ENCODE measurements around the gene FNDC8. TPM values are rescaled to one million over a fixed set of nuclear protein-coding genes. Genes with fewer than 3 reads are reported as not detected.

FNDC8 gene
- total and polyA plus RNA-seq, 2 of the 8 experiments (the other 6 are each of a cell fraction or from before 2014, with no cell fraction given): not detected

DNA sequence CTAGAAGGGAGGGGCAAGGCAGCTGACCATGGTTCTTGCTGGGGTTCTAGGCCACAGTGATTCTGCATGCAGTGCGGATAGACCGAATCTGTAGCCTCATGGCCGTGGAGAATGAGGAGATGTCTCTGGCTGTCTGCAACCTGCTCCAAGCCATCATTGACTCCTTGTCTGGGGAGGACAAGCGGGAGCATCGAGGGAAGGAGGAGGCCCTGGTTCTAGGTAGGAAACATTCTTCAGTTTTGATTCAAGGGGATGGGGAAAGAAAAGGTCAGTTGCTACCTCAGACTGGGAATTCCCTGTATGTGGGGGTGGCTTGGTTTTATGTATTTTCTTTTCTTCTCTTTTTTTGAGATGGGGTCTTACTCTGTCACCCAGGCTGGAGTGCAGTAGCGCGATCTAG lies 33.8 kb downstream of the FNDC8 start:
- H3K79me2 ChIP-seq (ENCODE audit: control insufficient read depth in 1 of 2, insufficient read depth in 2 of 2, low read length in 2 of 2): no peaks in the 10 kb centered on the region
- no peaks in the 10 kb centered on the region for H3K4me1 ChIP-seq (replicated peaks in 1 of 4; ENCODE audit: control insufficient read depth in 3 of 4, insufficient read depth in 4 of 4, low read length in 3 of 4)
- no peak overlapping the region for H2BK15ac ChIP-seq (ENCODE audit: low read length)
- no peak overlapping the region for H2AK5ac ChIP-seq (ENCODE audit: low read depth, low read length)
- no peaks in the 10 kb centered on the region for H3K27me3 ChIP-seq (replicated peaks in 1 of 4; ENCODE audit: control insufficient read depth in 3 of 4, extremely low read depth in 1 of 4, insufficient read depth in 3 of 4, low read length in 3 of 4)
- no peak overlapping the region for H2BK12ac ChIP-seq (ENCODE audit: low read depth, low read length)
- no peak overlapping the region for H2BK120ac ChIP-seq (replicated peaks; ENCODE audit: low read depth, low read length)
- TF ChIP-seq RAD21 (IDR thresholded peaks at IDR 0.05 in 1 of 2, conservative IDR thresholded peaks at IDR 0.05 in 1 of 2; ENCODE audit: low read depth in 2 of 2, low read length in 2 of 2) (no peak), SRF (IDR thresholded peaks at IDR 0.05; ENCODE audit: low read depth, low read length) (no peak)
- no peak overlapping the region for H3K4ac ChIP-seq (replicated peaks; ENCODE audit: insufficient read length, low read depth, low read length)
- ChIA-PET POLR2A (ENCODE audit: partially characterized antibody) (no interaction called here), CTCF (ENCODE audit: partially characterized antibody) (interaction anchor here (1.0 kb wide), 1 partner anchor 17 kb away, joined by 3 read pairs; no protein-coding TSS in a partner anchor)
- H3K27ac ChIP-seq (ENCODE audit: low read depth, low read length): no peak overlapping the region
- H3K23ac ChIP-seq (ENCODE audit: insufficient read length): no peak overlapping the region
- no peak overlapping the region for H2AFZ ChIP-seq (ENCODE audit: low read length)
- H3K4me2 ChIP-seq (ENCODE audit: insufficient read depth in 1 of 2, low read depth in 2 of 2, low read length in 2 of 2): no peak overlapping the region
- H3K79me1 ChIP-seq (ENCODE audit: low read depth, low read length): no peaks in the 10 kb centered on the region; the same call in 1 of the 2 replicates
- FAIRE-seq (no peak), DNase-seq (ENCODE audit: low read depth in 1 of 2, low spot score in 2 of 2) (no peak)
- H3K18ac ChIP-seq (ENCODE audit: extremely low read depth, low read length): no peak overlapping the region
- H3K14ac ChIP-seq (ENCODE audit: insufficient read length): no peak overlapping the region
- H4K5ac ChIP-seq (ENCODE audit: insufficient read length, low read depth, low read length): no peak overlapping the region
- no peak overlapping the region for H4K8ac ChIP-seq (ENCODE audit: extremely low read depth, insufficient read depth, low read length)
- no peak overlapping the region for H3K56ac ChIP-seq (replicated peaks; ENCODE audit: insufficient read length, low read depth, low read length)
- H4K20me1 ChIP-seq (replicated peaks in 1 of 2; ENCODE audit: control insufficient read depth in 1 of 2, insufficient read depth in 2 of 2, low read length in 2 of 2): no peaks in the 10 kb centered on the region
- no peaks in the 10 kb centered on the region for H3K23me2 ChIP-seq (ENCODE audit: low read depth, low read length)
- H4K91ac ChIP-seq (replicated peaks; ENCODE audit: insufficient read length, low read length): no peak overlapping the region
- no peak overlapping the region for H3K9ac ChIP-seq (replicated peaks in 1 of 4; ENCODE audit: extremely low read depth in 1 of 4, low read depth in 3 of 4, low read length in 3 of 4)
- 98% methylated on average over 7 of the region's 7 CpGs; no CpG with 5 or more reads in 1 of the 2 experiments for WGBS, 2 experiments (ENCODE audit: extremely low coverage in 1 of 2, insufficient coverage in 1 of 2, insufficient read length in 1 of 2, insufficient replicate concordance in 2 of 2, low coverage in 1 of 2, low lambda C conversion rate in 2 of 2, missing lambda C conversion rate in 1 of 2)
- H3K36me3 ChIP-seq (ENCODE audit: control insufficient read depth in 2 of 4, insufficient read depth in 4 of 4, low read length in 3 of 4): no peaks in the 10 kb centered on the region
- no peaks in the 10 kb centered on the region for H3K9me3 ChIP-seq (ENCODE audit: insufficient read depth in 2 of 2, low read depth in 1 of 2, low read length in 1 of 2)
- no peak overlapping the region for H2BK5ac ChIP-seq (ENCODE audit: low read depth, low read length)
- H3K4me3 ChIP-seq (ENCODE audit: extremely low read depth in 1 of 4, insufficient read depth in 2 of 4, low read depth in 3 of 4, low read length in 4 of 4): no peak overlapping the region
- no peak overlapping the region for H2BK20ac ChIP-seq (ENCODE audit: low read length)
